Transverse colon (tissue), 4 donors: ENCODE measurements around the gene SLIT1.

ENCODE experiments used
- CTCF ChIP-seq, 5 experiments: fragments of 200-600 bp in 3 of 5; fragments of 450-650 bp in 2 of 5; sonication (generic) in 3 of 5; IDR thresholded peaks; 1 replicate in 2 of 5; 2 replicates in 3 of 5; pipeline ENCODE4 v1.5.1; 2016 to 2017; ENCODE audit warnings: antibody characterized with exemption in 5 of 5, inconsistent platforms in 3 of 5, mild to moderate bottlenecking in 2 of 5, moderate library complexity in 1 of 5
- EP300 ChIP-seq: sonication (generic); formaldehyde crosslinking; IDR thresholded peaks from one replicate; pipeline ENCODE4 v1.6.1; 2017; ENCODE audit warnings: antibody characterized with exemption, low read depth
- POLR2A ChIP-seq: fragments of 450-650 bp; IDR thresholded peaks from one replicate; pipeline ENCODE4 v1.6.1; 2016; ENCODE audit warnings: antibody characterized with exemption, mild to moderate bottlenecking, moderate library complexity
- POLR2AphosphoS5 ChIP-seq, 3 donors: sonication (generic); formaldehyde crosslinking; IDR thresholded peaks; one replicate each; pipeline ENCODE4 v1.6.1; 2016; ENCODE audit warnings: antibody characterized with exemption in 3 of 3

- TF ChIP-seq CTCF (IDR thresholded peaks at IDR 0.05): no peak
- no peak for TF ChIP-seq POLR2A
- TF ChIP-seq POLR2AphosphoS5 (IDR thresholded peaks at IDR 0.05): no peak
- no peak for TF ChIP-seq EP300
These were observed 109.7 kb downstream of the SLIT1 start for GRCh38 chr10:97075961-97076525.
